HG03108 (cell line): Measurements from ENCODE around the gene EID3.
"Not testable (repeated sequence)": the region's sequence is repeated elsewhere in the genome, so short reads cannot be mapped to it uniquely, and the experiment has no call there.

Source experiments
- ATAC-seq: cut with Tn5 transposase; IDR thresholded peaks from one replicate; pipeline ENCODE4 v1.9.1; 2021; ENCODE audit warnings: moderate library complexity; ENCODE audit not compliant: unreplicated experiment

The EID3 gene

GRCh38 chr12:104303538-104304151, at the start of gene EID3:
Gene EID3 (plus strand): TSS chr12:104303739. CDS start chr12:104303935, 196 bp downstream.
- ATAC-seq = peak; percentile 90

- no peak for ATAC-seq
Measured at GRCh38 chr12:104257913-104258472, 45.5 kb upstream of the EID3 start.

GRCh38 chr12:104258476-104259067, 45.0 kb upstream of the EID3 start:
- no peak for ATAC-seq

DNA sequence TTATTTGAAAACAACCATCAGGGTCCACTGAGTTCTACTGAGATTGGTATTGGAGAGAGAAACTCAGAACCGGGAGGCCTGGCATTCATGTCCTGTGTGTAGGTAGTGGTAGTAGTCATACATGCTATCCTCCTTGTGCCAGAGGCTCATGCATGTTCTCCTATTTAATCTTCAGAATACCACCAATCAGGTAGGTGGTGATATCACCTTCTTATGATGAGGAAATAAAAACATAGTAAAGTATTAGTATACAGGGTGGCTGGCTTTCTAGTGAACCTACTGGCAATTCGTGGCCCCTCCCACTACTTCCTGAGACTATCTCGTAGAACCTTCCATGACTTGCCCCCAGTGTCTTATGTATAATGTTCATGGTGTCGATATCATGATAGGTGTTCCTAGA, 40.5 kb upstream of the EID3 start:
- no peak for ATAC-seq

GRCh38 chr12:104263580-104264358, 39.8 kb upstream of the EID3 start:
- no peak for ATAC-seq

DNA sequence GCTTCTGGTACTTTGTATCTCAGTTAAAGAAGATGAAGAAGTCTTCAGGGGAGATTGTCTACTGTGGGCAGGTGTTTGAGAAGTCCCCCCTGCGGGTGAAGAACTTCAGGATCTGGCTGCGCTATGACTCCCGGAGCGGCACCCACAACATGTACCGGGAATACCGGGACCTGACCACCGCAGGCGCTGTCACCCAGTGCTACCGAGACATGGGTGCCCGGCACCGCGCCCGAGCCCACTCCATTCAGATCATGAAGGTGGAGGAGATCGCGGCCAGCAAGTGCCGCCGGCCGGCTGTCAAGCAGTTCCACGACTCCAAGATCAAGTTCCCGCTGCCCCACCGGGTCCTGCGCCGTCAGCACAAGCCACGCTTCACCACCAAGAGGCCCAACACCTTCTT, 38.1 kb upstream of the EID3 start:
- not testable (repeated sequence) for ATAC-seq

DNA sequence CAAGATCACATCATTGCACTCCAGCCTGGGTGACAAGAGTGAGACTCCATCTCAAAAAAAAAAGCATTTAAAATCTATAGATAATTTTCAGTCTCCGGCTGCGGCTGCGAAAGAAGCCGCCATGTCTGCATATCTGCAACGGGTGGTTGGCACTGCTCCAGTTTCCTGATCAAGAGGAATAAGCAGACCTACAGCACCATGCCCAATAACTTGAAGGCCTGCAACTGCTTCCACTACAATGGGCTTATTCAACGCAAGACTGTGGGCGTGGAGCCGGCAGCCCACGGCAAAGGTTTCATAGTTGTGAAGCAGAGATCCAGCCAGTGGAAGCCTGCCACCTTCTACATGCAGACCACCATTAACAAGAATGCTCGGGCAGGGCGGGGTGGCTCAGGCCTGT, 30.6 kb upstream of the EID3 start:
- no peak for ATAC-seq

DNA sequence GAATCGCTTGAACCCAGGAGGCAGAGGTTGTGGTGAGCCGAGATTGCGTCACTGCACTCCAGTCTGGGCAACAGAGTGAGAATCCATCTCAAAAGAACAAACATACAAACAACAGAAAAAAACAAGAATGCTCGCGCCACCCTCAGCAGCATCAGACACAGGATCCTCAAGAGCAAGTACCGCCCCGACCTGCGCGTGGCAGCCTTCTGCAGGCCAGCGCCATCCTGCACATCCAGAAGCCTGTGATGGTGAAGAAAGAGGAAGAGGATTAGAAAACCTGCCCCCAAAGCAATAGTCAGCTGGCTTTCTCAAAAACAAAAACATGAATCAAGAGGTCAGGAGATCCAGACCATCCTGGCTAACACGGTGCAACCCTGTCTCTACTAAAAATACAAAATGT, 30.0 kb upstream of the EID3 start:
- no peak for ATAC-seq

DNA sequence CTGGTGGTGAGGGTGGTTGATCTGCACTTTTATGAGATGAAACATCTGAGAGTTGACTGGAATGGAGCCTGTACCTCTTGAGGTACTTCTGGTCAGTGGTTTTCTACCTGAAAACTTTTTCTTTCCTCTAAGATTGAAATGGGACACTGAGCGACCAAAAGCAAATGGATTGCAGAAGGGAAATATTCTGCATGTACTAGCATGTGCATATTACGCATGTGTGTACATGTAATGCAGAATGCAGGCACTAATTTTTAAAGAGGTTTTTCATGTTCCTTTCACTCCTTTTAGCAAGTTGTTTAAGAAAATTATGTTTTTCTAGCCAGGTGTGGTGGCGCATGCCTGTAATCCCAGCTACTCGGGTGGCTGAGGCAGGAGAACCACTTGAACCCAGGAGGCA, 28.7 kb upstream of the EID3 start:
- no peak for ATAC-seq

DNA sequence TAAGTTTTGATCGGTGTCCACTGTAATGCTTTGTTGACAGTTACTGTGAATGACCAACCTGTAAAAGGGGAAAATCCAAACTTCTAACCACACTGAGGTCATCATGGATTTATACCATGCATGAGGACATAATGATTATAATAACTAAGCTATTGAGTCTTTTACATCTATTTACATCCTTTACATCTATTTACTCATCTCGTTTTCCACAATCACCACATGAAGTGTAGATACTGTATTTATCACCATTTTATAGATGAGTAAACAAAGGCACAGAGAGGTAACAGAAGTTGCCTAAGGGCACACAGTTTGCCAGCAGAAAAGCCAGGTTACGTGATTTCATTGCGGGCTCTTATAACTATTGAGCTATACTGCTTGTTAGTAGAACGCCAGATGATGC, 27.9 kb upstream of the EID3 start:
- no peak for ATAC-seq

GRCh38 chr12:104276273-104277131, 27.0 kb upstream of the EID3 start:
- peak; percentile 61 for ATAC-seq

DNA sequence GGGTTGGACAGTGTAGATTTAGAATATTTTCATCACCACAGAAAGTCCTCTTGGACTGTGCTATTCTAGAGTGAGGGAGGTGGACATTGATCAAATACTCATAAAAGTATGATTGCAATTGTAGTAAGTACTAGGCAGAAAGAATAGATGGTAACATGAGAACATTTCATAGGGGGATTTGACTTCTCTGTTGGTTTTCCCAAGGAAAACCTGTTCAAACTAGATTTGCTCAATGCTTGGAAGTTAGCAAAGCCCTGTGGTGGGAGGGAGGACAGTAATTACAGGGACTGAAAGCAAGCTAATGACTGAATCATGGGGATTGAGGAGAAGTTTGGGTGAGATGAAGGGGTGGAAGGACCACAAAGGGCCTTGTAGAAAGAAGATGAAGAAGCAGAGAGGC, 24.4 kb upstream of the EID3 start:
- no peak for ATAC-seq

- ATAC-seq = no peak
Measured at GRCh38 chr12:104280111-104280510, 23.4 kb upstream of the EID3 start.

GRCh38 chr12:104280717-104281458, 22.7 kb upstream of the EID3 start:
- no peak for ATAC-seq

GRCh38 chr12:104281636-104282035, 21.9 kb upstream of the EID3 start:
- no peak for ATAC-seq

DNA sequence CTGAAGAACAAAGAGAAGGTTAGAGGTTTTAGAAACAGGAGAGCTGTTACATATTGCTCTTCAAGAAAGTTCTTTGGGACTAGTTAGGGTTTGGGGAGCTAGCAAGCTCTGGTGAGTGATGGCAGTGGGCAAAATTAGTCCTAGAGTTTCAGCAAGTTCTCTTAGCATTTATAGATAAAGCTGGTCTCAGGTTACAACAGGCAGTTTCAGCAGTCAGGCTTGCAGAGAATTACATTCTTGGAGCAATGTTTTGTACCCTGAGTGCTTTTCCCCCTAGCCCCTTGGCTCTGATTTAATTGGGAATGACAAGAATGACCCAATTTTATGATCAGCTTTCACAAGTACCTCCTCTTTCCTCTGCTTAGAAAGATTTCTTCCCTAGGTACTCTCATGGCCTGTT, 21.4 kb upstream of the EID3 start:
- no peak for ATAC-seq

DNA sequence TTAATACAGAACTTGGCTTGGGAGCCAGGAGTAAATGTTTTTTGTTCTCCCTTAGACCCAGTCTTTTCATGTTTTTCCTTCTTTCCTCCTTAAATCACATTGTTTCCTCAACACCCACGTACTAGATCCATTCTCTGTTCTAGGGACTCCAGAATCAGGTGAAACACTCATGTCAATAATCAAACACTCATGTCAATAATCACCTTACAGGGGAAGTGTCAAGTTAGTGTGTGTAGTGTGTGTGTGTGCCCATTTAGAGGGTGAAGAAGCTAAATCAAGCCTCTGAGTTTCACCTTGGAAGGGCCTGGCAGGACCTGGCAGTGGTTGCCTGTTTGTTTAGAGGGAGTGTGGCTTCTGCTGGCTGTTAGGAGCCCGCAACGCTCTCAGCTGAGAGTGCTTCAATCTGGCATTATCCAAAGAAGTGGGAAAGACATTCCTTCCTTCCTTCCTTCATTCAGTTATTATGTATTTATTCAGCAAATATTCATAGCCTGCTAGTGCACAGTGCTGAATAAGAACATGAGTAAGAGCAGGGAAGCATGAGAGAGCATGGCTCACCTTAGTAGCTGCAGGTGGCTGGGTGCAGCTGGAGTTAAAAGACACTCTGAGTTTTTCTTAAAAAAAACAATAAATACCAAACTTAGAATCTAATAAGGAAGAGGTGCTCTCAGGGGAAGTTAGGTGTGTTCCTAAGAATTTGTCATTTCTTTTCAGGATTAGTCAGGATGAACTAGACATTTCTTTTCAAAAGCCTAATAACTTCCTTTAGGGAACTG, 17.6 kb upstream of the EID3 start:
- no peak for ATAC-seq

DNA sequence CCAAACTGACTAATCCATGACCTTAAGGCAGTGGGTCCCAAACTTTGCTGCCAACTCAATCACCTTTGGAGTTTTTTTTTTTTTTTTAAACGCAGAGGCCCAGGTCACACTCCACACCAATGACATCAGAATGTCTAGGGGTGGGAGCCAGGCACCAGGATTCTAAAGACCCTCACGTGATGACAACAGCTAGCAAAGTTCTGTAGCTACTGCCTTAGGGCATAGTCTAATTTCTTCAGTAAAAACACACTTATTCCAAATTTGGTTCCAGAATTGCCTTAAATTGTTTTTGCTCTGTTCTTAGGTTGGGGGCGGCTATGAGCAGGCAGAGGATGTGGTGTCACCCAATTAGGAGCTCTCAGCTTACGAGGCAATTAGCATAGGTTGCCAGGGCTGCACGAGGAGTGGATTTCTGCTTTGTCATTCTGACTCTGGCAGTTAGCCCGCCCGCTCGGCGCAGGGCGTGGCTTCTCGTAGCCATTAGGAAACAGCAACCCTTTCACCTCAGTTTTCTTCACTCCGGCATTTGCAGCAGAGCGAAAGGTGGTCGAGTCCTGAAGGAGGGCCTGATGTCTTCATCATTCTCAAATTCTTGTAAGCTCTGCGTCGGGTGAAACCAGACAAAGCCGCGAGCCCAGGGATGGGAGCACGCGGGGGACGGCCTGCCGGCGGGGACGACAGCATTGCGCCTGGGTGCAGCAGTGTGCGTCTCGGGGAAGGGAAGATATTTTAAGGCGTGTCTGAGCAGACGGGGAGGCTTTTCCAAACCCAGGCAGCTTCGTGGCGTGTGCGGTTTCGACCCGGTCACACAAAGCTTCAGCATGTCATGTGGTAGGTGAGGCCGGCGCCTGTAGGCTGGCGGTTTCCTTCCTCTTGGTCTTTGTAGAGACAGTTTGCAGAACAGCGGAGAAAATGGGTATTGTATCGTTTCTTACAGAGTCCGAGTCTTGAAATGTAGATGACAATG, 16.7 kb upstream of the EID3 start:
- peak; percentile 85 for ATAC-seq
